Activated CD8-positive, alpha-beta T cell treated with anti-CD3 and anti-CD28 coated beads, Interleukin-2, amount 10 ng/mL, durations not matched to agents 7 days and 5 days (primary cell): ENCODE results near the gene CDCA4. TPM values are rescaled to one million over a fixed set of nuclear protein-coding genes. Genes with fewer than 3 reads are reported as not detected.
A peak's percentile ranks its signal among the peaks of the same experiment; 100 is the strongest.

Experiments
- ATAC-seq: fragments of 150-1000 bp; cut with Tn5 transposase; one replicate; pipeline ENCODE4 v1.10.0; 2021; ENCODE audit warnings: moderate library complexity
- CTCF ChIA-PET: fragments of 350-600 bp; sonication (Branson Sonifier 250); formaldehyde crosslinking; loops from one replicate; lab custom pipeline; 2021; ENCODE audit warnings: antibody characterized with exemption; lab: Charles Lee
- POLR2A ChIA-PET: fragments of 350-600 bp; sonication (Branson Sonifier 250); formaldehyde crosslinking; loops from one replicate; lab custom pipeline; 2021; ENCODE audit warnings: antibody characterized with exemption; lab: Charles Lee
- DNase-seq: peaks from one replicate; pipeline ENCODE4 v3.0.0-alpha.2; 2020
- H3K27ac Mint-ChIP-seq: one replicate; pipeline ENCODE4 v1.8.0; 2021; ENCODE audit warnings: mild to moderate bottlenecking, mixed read lengths
- H3K27me3 Mint-ChIP-seq: one replicate; pipeline ENCODE4 v1.8.0; 2021; ENCODE audit warnings: low read depth, mixed read lengths
- H3K36me3 Mint-ChIP-seq: one replicate; pipeline ENCODE4 v1.8.0; 2021; ENCODE audit warnings: low read depth, mixed read lengths
- H3K4me1 Mint-ChIP-seq: one replicate; pipeline ENCODE4 v1.8.0; 2021; ENCODE audit warnings: low read depth, mixed read lengths
- H3K4me3 Mint-ChIP-seq: one replicate; pipeline ENCODE4 v1.8.0; 2021; ENCODE audit warnings: mild to moderate bottlenecking, mixed read lengths
- H3K9me3 Mint-ChIP-seq: one replicate; pipeline ENCODE4 v1.8.0; 2022; ENCODE audit warnings: mixed read lengths; ENCODE audit not compliant: insufficient read depth
- total RNA-seq, 2 experiments: library from RNA; stranded (reverse); gene quantifications; one replicate each; pipeline ENCODE4 v1.2.3, GENCODE V29; 2021

Gene CDCA4
- total RNA-seq, 2 experiments from 2014 or later = 59.9 to 62.3 TPM

DNA sequence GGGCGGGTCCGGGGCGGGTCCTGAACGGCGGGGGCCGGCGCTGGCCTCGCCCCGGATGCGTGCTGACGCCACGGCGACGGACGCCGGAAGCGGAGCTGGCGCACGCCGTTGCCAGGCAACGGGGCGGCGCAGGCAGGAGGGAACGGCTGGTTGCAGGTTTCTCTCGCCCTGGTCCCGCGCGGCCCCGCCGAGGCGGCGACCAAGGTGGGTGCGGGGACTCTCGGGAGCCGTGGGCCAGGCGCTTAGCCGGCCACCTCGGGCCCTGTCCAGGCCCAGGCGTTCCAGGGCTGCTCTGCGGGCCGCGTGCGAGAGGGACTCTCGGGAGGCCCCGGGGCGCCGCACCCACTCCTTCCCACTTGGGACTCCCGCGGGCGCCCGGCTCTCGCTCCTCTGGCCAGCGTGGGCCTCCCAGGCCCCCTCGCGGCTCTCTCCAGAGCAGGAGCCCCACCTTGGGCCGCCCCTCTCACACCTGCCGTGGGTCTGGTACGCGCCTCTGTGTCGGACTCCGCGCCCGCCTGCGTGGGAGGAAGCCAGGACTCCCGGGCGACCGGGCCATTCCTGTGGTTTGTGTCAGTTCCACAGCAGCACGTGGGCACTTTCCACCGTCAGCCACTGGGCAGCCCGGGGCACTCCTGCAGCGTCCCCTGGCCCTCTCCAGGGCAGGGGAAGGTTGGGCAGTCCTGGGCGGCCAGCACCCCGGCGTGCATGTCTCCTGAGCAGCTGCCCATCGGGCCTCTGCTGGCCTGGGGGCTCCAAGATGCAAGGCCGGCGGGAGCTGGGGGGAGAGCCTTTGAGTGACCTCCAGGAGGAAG lies 35.0 kb downstream of the CDCA4 start, which contains the start of gene CLBA1:
TSS of gene CLBA1 (plus strand) at position 114 of the 812 bp plus-strand sequence. CDS start at position 758, 644 bp downstream.
- Mint-ChIP-seq H3K4me3 (peak within 1 kb of the TSS; percentile 70), H3K4me1 (peaks cover 12% of the 10 kb centered on the region), H3K27ac (peak within 1 kb of the TSS; percentile 80), H3K36me3 (no peaks in the 10 kb centered on the region), H3K9me3 (no peaks in the 10 kb centered on the region), H3K27me3 (peaks cover 3% of the 10 kb centered on the region)
- ATAC-seq (peak; percentile 89), DNase-seq (peak; percentile 90)
- ChIA-PET CTCF (interaction anchor here (0.8 to 3.5 kb wide), 6 partner anchors 8 to 104 kb away, joined by 3 to 25 read pairs (median 4); no protein-coding TSS in a partner anchor), POLR2A (no interaction called here)

DNA sequence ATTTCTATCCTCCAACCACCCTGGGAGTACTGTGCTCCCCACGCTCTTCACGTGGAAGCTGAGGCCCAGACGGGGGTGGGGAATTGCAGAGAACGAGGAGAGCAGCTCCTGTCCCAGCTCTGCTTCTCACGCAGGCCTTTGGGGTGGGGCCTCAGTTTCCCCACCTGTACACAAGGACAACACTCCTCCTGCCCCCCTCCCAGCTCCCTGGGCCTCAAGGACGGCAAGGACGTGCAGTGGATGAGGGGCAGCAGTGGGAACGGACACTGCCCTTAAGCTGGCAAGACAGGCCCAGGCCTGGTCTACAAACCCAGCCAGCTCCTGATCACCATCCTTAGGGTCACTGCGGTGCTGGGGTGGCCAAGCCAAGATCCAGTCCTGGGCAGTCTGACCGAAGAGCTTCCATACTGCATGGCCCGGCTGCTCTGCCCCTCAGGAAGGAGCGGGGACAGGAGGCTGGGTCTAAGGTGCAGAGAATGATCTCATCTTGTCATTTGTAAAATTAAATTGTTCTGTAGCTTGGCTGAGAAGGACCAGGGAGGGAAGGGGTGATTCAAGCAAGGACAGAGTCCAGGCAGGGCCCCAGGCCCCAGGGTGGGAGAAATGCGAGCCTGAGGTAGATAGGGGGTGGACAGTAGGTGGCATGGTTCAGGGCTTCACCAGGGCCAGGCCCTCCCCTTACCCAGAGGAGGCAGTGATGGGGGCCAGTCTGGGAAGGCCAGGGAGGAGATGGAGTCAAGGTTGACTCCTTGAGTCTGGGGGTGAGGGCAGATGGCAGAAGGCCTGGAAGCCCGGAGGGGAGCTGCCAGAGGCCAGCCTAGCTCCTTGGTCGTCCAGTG lies 36.6 kb downstream of the CDCA4 start:
- Mint-ChIP-seq H3K27me3 (peaks cover 11% of the 10 kb centered on the region), H3K36me3 (no peaks in the 10 kb centered on the region), H3K4me1 (peaks cover 12% of the 10 kb centered on the region), H3K4me3 (peak overlapping the region; percentile 61), H3K27ac (peak overlapping the region; percentile 80), H3K9me3 (no peaks in the 10 kb centered on the region)
- ChIA-PET POLR2A (interaction anchor here (0.9 to 1.9 kb wide), 3 partner anchors 34 to 81 kb away, joined by 4 to 6 read pairs (median 4); partner anchors contain the start of genes CDCA4 and GPR132), CTCF (interaction anchor here (1.7 to 3.5 kb wide), 4 partner anchors 9 to 103 kb away, joined by 4 to 25 read pairs (median 8); no protein-coding TSS in a partner anchor)
- no peak for DNase-seq
- ATAC-seq = no peak

DNA sequence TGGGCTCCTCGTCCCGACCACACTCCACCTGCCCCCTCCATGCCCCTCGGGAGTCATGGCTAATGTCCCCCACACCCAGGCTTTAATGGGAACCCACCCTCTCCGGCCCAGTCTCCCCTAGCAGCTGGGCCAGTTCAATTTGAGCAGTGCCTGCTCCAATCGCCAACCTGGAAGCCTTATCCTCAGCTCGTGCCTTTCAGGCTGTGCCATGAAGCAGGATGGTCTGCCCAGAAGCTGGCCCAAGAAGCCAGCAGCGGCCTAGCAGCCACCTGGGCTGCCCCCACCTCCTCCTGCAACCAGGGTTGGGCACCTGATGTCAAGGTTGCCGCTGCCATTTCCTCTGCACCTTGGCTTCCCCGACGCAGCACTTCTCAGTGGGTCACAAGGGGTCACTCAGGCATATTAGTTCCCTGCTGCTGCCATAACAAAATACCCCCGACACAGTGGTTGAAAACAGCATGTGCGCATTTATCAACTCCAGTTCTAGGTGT lies 37.6 kb downstream of the CDCA4 start:
- no peak for DNase-seq
- Mint-ChIP-seq H3K9me3 (no peaks in the 10 kb centered on the region), H3K4me3 (no peak overlapping the region), H3K27me3 (peaks cover 20% of the 10 kb centered on the region), H3K36me3 (no peaks in the 10 kb centered on the region), H3K4me1 (peaks cover 12% of the 10 kb centered on the region), H3K27ac (no peak overlapping the region)
- POLR2A ChIA-PET = interaction anchor here (1.2 to 1.9 kb wide), 2 partner anchors 38 to 82 kb away, joined by 4 to 6 read pairs; partner anchors contain the start of genes CDCA4 and GPR132
- CTCF ChIA-PET = interaction anchor here (3.5 kb wide), 1 partner anchor 62 kb away, joined by 25 read pairs; no protein-coding TSS in a partner anchor
- no peak for ATAC-seq

DNA sequence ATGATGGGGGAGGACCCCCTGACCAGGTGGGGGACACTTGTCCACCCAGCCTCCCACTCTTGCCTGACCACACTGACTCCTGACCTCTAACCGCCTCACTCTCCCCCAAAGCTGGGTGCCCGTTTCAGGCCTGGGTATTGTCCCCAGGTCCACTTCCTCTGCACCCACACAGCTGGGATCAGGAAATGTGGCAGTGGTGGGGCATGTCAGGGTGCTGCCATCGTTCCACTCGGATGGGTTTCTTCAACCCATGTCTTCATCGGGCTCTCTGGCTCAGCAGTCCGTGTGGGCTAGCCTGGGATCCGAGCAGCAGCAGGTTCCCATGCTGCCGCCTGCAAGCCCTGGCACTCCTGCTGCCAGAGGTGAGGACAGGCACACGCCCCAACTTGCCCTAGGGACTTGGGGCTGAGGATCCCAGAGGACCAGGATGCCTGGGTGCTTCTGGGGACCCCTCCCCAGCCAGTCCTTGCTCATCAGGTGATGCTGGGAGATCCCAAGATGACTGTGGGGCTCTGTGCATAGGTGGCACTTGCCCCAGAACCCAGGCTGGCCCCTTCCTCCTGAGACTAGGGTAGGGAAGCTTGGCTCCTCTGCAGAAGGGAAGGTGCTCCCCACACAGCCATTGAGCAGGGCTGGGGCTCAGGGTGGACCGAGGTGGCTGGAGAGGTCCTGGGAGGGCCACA lies 38.2 kb downstream of the CDCA4 start:
- no peak for ATAC-seq
- no peak overlapping the region for H3K4me3 Mint-ChIP-seq
- ChIA-PET POLR2A (no interaction called here), CTCF (interaction anchor here (2.2 kb wide), 1 partner anchor 63 kb away, joined by 13 read pairs; no protein-coding TSS in a partner anchor)
- peaks cover 14% of the 10 kb centered on the region for H3K4me1 Mint-ChIP-seq
- DNase-seq = no peak
- peaks cover 21% of the 10 kb centered on the region for H3K27me3 Mint-ChIP-seq
- no peak overlapping the region for H3K27ac Mint-ChIP-seq
- H3K9me3 Mint-ChIP-seq = no peaks in the 10 kb centered on the region
- H3K36me3 Mint-ChIP-seq = no peaks in the 10 kb centered on the region

DNA sequence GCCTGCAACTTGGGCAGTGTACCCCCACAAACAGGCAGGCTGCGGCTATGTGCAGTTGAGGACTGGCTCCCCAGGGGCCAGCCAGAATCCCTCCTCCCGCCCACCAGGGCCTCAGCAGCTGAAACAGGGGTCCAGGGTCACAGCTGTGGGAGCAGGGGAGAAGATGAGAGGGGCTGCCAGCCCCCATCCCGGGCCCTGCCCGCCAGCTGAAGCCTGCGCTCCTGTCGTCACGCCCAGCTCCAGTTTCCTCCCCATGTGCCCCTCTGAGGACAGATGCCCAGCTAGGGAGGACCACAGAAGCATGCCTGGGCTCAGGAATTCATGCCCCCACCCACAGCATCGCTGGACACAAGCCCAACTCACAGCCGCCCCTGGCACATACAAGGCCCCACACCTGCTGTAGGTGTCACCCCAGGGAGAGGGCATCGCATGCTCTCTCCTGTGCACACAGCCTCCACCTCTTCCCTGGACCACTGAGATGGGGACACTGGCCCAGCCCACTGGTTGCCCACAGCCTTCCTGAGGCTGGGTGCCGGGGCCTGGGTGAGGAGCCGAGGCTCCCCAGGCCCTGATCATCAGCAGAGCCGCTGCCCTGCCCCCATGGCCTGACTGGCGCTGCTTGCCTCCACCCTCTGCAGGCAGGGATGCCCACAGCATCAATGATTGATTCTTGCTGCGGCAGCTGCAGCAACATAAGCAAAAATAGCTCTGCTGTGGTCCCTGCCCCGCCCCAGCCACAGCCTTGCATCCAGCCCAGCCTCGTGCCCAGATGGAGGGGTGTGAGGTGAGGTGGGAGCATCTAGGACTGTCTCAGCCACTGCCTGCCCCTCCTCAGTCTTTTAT lies 39.0 kb downstream of the CDCA4 start:
- ATAC-seq = no peak
- DNase-seq = no peak
- POLR2A ChIA-PET = interaction anchor here (0.6 to 1.1 kb wide), 2 partner anchors 14 to 39 kb away, joined by 3 to 5 read pairs; partner anchors contain the start of gene CDCA4
- CTCF ChIA-PET = interaction anchor here (2.2 kb wide), 1 partner anchor 63 kb away, joined by 13 read pairs; no protein-coding TSS in a partner anchor
- no peaks in the 10 kb centered on the region for H3K9me3 Mint-ChIP-seq
- peaks cover 24% of the 10 kb centered on the region for H3K27me3 Mint-ChIP-seq
- no peak overlapping the region for H3K4me3 Mint-ChIP-seq
- H3K4me1 Mint-ChIP-seq = peaks cover 16% of the 10 kb centered on the region
- no peaks in the 10 kb centered on the region for H3K36me3 Mint-ChIP-seq
- no peak overlapping the region for H3K27ac Mint-ChIP-seq

DNA sequence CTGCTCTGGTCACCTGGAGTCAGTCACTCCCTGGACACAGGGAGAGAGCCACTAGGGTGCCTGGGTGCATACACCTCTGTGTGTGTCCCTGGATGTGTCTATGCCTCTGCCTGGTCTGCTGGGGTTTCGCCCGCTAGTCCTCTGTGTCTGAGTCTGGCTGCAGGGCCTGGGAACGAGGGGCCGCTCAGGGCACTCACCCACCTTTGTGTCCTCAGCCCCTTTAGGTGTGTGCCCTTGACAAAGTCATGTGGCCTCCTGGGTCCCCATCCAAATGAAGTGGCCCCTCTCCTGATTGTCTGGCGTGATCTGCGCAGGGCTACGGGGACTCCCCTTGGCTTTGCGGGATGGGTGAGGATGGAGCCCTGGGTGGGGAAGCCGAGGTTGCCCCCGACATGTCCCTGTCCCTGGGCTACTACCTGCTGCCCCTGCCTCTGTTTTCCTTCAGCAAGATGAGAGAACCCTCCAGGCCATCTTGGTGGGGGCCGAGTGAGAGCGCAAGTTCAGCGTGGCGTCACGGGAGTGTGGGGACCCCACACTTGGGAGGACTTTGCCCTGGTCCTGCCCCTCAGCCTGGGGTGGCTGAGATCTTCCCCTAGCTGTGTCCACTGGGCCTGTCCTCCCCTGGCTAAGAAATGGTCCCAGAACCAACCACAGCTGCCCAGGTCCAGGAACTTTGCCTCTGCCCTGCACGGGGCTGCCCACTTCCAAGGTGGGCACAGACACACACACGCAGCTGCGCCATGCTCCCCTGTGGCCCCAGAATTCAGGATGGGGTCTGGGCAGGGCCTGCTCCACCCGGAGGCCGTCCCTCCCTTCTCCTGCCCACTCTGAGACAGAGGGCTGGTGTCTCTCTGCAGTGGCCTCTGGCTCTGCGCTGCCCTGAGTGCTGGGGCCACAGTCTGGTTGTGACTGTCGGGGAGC lies 40.0 kb downstream of the CDCA4 start:
- Mint-ChIP-seq H3K36me3 (no peaks in the 10 kb centered on the region), H3K9me3 (no peaks in the 10 kb centered on the region), H3K4me3 (no peak overlapping the region), H3K27me3 (peaks cover 30% of the 10 kb centered on the region), H3K27ac (no peak overlapping the region), H3K4me1 (peaks cover 16% of the 10 kb centered on the region)
- POLR2A ChIA-PET = interaction anchor here (0.6 to 1.1 kb wide), 2 partner anchors 15 to 40 kb away, joined by 3 to 5 read pairs; partner anchors contain the start of gene CDCA4
- ATAC-seq = no peak
- no peak for DNase-seq
- CTCF ChIA-PET = interaction anchor here (2.2 kb wide), 1 partner anchor 64 kb away, joined by 13 read pairs; no protein-coding TSS in a partner anchor

DNA sequence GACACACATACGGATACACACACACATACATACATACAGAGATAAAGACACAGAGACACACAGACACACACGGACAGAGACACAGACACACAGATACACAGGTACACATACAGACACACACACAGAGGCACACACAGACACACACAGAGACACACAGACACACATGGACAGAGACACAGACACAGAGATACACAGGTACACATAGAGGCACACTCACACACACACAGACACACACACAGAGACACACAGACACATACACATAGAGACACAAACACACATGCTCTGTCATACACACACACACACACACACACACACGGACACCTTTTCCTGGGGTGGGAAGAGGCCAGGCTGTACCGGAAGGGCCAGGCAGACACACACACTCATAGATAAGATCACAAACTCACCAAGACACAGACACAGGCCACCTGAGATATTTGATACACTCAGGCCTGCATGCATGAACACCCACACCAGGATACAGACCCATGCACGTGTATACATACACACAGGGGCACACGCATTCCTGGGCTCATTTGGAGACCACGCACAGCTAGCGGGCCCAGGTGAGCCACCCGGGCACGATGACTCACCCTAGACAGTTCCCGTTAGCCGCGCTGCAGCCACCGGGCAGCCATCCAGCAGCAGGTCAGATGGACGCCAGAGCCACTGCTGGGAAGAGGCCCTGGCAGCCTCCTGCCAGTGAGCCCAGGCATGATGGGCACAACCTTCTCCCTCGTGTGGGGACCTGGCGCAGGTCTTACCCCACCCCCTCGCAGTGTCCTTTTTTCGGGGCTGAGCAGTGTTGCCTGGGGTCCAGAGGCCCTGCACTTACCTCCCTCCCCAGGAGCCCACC lies 40.9 kb downstream of the CDCA4 start:
- Mint-ChIP-seq H3K27ac (no peak overlapping the region), H3K4me1 (peaks cover 16% of the 10 kb centered on the region), H3K36me3 (no peaks in the 10 kb centered on the region), H3K9me3 (no peaks in the 10 kb centered on the region), H3K27me3 (peaks cover 30% of the 10 kb centered on the region), H3K4me3 (no peak overlapping the region)
- ATAC-seq (no peak), DNase-seq (no peak)
- CTCF ChIA-PET = no interaction called here
- POLR2A ChIA-PET = no interaction called here

DNA sequence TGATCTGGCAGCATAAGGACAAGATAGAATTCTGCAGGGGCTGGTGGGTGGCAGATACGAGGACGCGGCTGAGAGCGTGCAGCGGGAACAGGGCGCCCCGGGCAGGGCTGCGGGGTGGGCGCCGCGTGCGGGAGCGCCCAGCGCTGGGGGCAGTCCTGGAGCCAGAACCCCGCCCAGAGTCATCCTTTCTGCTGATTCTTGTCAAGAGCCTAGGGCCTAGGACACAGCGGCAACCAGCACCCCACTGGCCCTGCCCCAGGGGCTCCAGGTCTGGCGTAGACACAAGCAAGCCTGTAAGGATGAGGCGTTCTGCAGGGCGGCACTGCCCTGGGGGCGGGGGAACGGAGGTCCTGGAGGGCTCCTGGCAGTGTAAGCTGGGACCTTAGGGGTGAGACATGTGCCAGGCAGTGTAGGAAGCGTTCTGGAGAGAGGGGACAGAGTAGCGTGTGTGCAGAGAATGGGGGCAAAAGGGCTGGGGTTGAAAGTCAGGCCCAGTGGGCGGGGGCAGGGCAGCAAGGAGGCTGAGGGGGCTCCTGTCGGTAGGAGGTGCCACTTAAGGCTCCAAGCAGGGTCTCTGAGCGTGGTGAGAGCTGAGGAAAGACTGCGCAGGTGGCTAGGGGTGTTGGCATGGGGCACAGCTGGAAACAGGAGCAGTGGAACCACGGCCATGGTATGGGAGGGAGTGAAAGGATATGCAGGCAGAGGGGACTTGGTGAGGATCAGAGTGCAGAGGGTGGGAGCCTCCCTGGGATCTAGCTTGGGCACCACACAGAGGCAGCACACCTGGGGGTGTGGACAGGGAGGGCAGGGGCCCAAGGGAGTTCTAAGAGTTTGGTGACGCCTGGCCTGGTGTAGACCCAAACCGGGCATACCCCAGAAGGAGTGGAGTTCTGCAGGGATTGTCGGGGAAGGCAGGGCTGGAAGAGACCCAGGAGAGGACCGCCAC lies 41.9 kb downstream of the CDCA4 start:
- no peak overlapping the region for H3K27ac Mint-ChIP-seq
- ChIA-PET CTCF (interaction anchor here (1.3 kb wide), 1 partner anchor 66 kb away, joined by 4 read pairs; no protein-coding TSS in a partner anchor), POLR2A (no interaction called here)
- H3K27me3 Mint-ChIP-seq = peaks cover 30% of the 10 kb centered on the region
- H3K9me3 Mint-ChIP-seq = no peaks in the 10 kb centered on the region
- H3K36me3 Mint-ChIP-seq = no peaks in the 10 kb centered on the region
- ATAC-seq (no peak), DNase-seq (no peak)
- H3K4me3 Mint-ChIP-seq = peak overlapping the region; percentile 5
- peaks cover 10% of the 10 kb centered on the region for H3K4me1 Mint-ChIP-seq
